CD14-positive monocyte (primary cell): ENCODE results near the gene SLC22A17. TPM values are rescaled to one million over a fixed set of nuclear protein-coding genes. Genes with fewer than 3 reads are reported as not detected.

Source experiments
- DNase-seq, 3 donors: peaks; one replicate each; pipeline ENCODE4 v3.0.0-alpha.2; 2011 to 2022
- H2AFZ ChIP-seq: 2 replicates; pipeline ENCODE4 v1.6.0; 2012; ENCODE audit warnings: mild to moderate bottlenecking, low read depth, low read length, inconsistent platforms; ENCODE audit not compliant: insufficient read depth, poor library complexity, severe bottlenecking
- H3K27ac ChIP-seq, 2 donors: 1 replicate in 1 of 2; 2 replicates in 1 of 2; pipeline ENCODE4 v1.5.1; 2012 to 2013; ENCODE audit warnings: low read length in 2 of 2, control low read depth in 1 of 2, inconsistent platforms in 1 of 2, low read depth in 1 of 2, mild to moderate bottlenecking in 1 of 2
- H3K27me3 ChIP-seq, 2 donors: one replicate each; pipeline versions ENCODE4 v1.6.0 to v1.6.1; 2011 to 2013; ENCODE audit warnings: low read length in 2 of 2; ENCODE audit not compliant: control insufficient read depth in 2 of 2, insufficient read depth in 2 of 2
- H3K36me3 ChIP-seq, 2 donors: replicated peaks in 1 of 2; 1 replicate in 1 of 2; 2 replicates in 1 of 2; pipeline versions ENCODE4 v1.5.1 to v1.6.1; 2012 to 2013; ENCODE audit warnings: low read length in 2 of 2, control low read depth in 1 of 2, inconsistent platforms in 1 of 2, mild to moderate bottlenecking in 1 of 2; ENCODE audit not compliant: insufficient read depth in 2 of 2, control insufficient read depth in 1 of 2
- H3K4me1 ChIP-seq, 2 donors: 1 replicate in 1 of 2; 2 replicates in 1 of 2; pipeline versions ENCODE4 v1.5.1 to v1.6.1; 2012 to 2013; ENCODE audit warnings: low read length in 2 of 2, control low read depth in 1 of 2, inconsistent platforms in 1 of 2, mild to moderate bottlenecking in 1 of 2, moderate library complexity in 1 of 2; ENCODE audit not compliant: insufficient read depth in 2 of 2, control insufficient read depth in 1 of 2
- H3K4me2 ChIP-seq: replicated peaks from 2 replicates; pipeline ENCODE3; 2012; ENCODE audit warnings: low read length, moderate library complexity, mild to moderate bottlenecking; ENCODE audit not compliant: poor library complexity, severe bottlenecking; ENCODE audit errors: extremely low read depth
- H3K4me3 ChIP-seq, 3 experiments: fragments of 200-600 bp in 1 of 3; sonication (generic) in 1 of 3; replicated peaks in 1 of 3; 1 replicate in 2 of 3; 2 replicates in 1 of 3; pipeline ENCODE4 v1.5.1; 2011 to 2013; ENCODE audit warnings: low read length in 3 of 3, mild to moderate bottlenecking in 3 of 3, control low read depth in 2 of 3, low read depth in 2 of 3, inconsistent platforms in 1 of 3, moderate library complexity in 1 of 3
- H3K79me2 ChIP-seq: 2 replicates; pipeline ENCODE4 v1.6.0; 2012; ENCODE audit warnings: mild to moderate bottlenecking, control low read depth, inconsistent platforms, low read length, moderate library complexity; ENCODE audit not compliant: insufficient read depth
- H3K9ac ChIP-seq: 2 replicates; pipeline ENCODE4 v1.6.0; 2017; ENCODE audit warnings: low read length, mild to moderate bottlenecking; ENCODE audit not compliant: insufficient read depth, poor library complexity, severe bottlenecking
- H3K9me3 ChIP-seq, 2 donors: replicated peaks in 1 of 2; 1 replicate in 1 of 2; 2 replicates in 1 of 2; pipeline versions ENCODE4 v1.5.1 to v1.6.1; 2012 to 2013; ENCODE audit warnings: low read length in 2 of 2, control low read depth in 1 of 2; ENCODE audit not compliant: control insufficient read depth in 1 of 2, insufficient read depth in 1 of 2
- H4K20me1 ChIP-seq: 2 replicates; pipeline ENCODE4 v1.6.0; 2012; ENCODE audit warnings: mild to moderate bottlenecking, low read length, control low read depth, moderate library complexity; ENCODE audit not compliant: insufficient read depth
- H3K27ac Mint-ChIP-seq, 7 donors: one replicate each; pipeline ENCODE4 v1.8.0; 2020; ENCODE audit warnings: mild to moderate bottlenecking in 7 of 7, mixed read lengths in 7 of 7, moderate library complexity in 6 of 7, inconsistent platforms in 2 of 7
- H3K27me3 Mint-ChIP-seq, 3 donors: one replicate each; pipeline ENCODE4 v1.8.0; 2021 to 2022; ENCODE audit warnings: low read depth in 3 of 3, mild to moderate bottlenecking in 3 of 3, mixed read lengths in 3 of 3, moderate library complexity in 3 of 3, inconsistent platforms in 1 of 3
- H3K36me3 Mint-ChIP-seq, 2 donors: one replicate each; pipeline ENCODE4 v1.8.0; 2020; ENCODE audit warnings: mixed read lengths in 2 of 2, inconsistent platforms in 1 of 2, mild to moderate bottlenecking in 1 of 2
- H3K4me1 Mint-ChIP-seq: one replicate; pipeline ENCODE4 v1.8.0; 2020; ENCODE audit warnings: mild to moderate bottlenecking, mixed read lengths
- H3K4me3 Mint-ChIP-seq, 2 donors: one replicate each; pipeline ENCODE4 v1.8.0; 2020; ENCODE audit warnings: mild to moderate bottlenecking in 2 of 2, mixed read lengths in 2 of 2, moderate library complexity in 1 of 2
- H3K9me3 Mint-ChIP-seq, 7 donors: one replicate each; pipeline ENCODE4 v1.8.0; 2020 to 2022; ENCODE audit warnings: mixed read lengths in 7 of 7, mild to moderate bottlenecking in 6 of 7, moderate library complexity in 6 of 7, inconsistent platforms in 2 of 7
- WGBS: methylation state at CpG from one replicate; pipeline ENCODE4 v1.1.5; 2013; ENCODE audit warnings: missing lambda C conversion rate; ENCODE audit not compliant: insufficient coverage; 5-methylcytosine and 5-hydroxymethylcytosine counted together
- intact Hi-C, 2 donors: fragments of 100-400 bp; cut with micrococcal nuclease; formaldehyde crosslinking; loops; one replicate each; pipeline versions ENCODE4 v1.15.0 to v1.15.1; 2023
- polyA plus RNA-seq, 3 donors: library from polyadenylated mRNA; depleted of rRNA in 1 of 3; unstranded in 2 of 3; stranded (reverse) in 1 of 3; fragments of 300-500 nt in 2 of 3; fragments of >200 nt in 1 of 3; fragmentation: Illumina TruSeq in 2 of 3; gene quantifications; 1 replicate in 2 of 3; 2 replicates in 1 of 3; pipeline ENCODE4 v1.2.3, GENCODE V29; 2012 to 2021
- TF ChIP-seq, protein P1 (sequence below): fragments of 200-600 bp; IDR thresholded peaks from one replicate; pipeline ENCODE4 v1.8.0; 2022; ENCODE audit warnings: antibody characterized with exemption, mild to moderate bottlenecking

SLC22A17 gene
- polyA plus RNA-seq, 3 donors: not detected

DNA sequence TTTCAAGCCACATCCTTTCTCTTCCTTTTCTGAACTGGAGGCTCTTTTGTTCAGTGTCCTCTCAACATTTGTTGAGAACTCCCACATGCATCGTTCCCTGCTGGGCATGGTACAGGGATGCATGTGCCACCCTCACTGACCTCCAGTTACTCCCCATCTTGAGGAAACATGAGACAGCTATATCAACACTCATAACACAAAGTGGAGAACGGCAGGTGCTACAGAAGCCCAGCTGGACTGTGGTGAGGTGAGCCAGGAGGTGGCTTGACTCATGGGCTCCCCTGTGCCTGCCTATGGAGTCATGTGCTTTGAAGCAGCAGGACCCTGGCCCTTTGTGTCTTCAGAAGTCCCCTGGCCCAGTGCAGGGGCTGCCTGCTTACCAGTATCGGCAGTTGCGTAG is 45.7 kb upstream of the SLC22A17 start:
- H3K4me3 ChIP-seq: no peak overlapping the region
- Mint-ChIP-seq H3K27me3 (peaks cover 3 to 6% (median 4%) of the 10 kb centered on the region in 3 donors), H3K27ac (no peak overlapping the region), H3K9me3 (no peaks in the 10 kb centered on the region), H3K4me1 (peaks cover 18% of the 10 kb centered on the region), H3K4me3 (no peak overlapping the region), H3K36me3 (no peaks in the 10 kb centered on the region)
- TF ChIP-seq, protein P1, sequence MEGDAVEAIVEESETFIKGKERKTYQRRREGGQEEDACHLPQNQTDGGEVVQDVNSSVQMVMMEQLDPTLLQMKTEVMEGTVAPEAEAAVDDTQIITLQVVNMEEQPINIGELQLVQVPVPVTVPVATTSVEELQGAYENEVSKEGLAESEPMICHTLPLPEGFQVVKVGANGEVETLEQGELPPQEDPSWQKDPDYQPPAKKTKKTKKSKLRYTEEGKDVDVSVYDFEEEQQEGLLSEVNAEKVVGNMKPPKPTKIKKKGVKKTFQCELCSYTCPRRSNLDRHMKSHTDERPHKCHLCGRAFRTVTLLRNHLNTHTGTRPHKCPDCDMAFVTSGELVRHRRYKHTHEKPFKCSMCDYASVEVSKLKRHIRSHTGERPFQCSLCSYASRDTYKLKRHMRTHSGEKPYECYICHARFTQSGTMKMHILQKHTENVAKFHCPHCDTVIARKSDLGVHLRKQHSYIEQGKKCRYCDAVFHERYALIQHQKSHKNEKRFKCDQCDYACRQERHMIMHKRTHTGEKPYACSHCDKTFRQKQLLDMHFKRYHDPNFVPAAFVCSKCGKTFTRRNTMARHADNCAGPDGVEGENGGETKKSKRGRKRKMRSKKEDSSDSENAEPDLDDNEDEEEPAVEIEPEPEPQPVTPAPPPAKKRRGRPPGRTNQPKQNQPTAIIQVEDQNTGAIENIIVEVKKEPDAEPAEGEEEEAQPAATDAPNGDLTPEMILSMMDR: no peak
- no peak overlapping the region for H3K9ac ChIP-seq
- no peak overlapping the region for H3K27ac ChIP-seq
- H3K27me3 ChIP-seq: no peaks in the 10 kb centered on the region
- 88% methylated on average over 4 of the region's 4 CpGs for WGBS
- no peak for DNase-seq
- H3K4me2 ChIP-seq: no peak overlapping the region
- H4K20me1 ChIP-seq: no peaks in the 10 kb centered on the region
- H3K36me3 ChIP-seq: no peaks in the 10 kb centered on the region
- no peaks in the 10 kb centered on the region for H3K9me3 ChIP-seq
- H2AFZ ChIP-seq: no peak overlapping the region
- H3K79me2 ChIP-seq: no peaks in the 10 kb centered on the region
- peaks cover 5 to 7% of the 10 kb centered on the region in 2 donors for H3K4me1 ChIP-seq
- intact Hi-C loops: no loop called here

DNA sequence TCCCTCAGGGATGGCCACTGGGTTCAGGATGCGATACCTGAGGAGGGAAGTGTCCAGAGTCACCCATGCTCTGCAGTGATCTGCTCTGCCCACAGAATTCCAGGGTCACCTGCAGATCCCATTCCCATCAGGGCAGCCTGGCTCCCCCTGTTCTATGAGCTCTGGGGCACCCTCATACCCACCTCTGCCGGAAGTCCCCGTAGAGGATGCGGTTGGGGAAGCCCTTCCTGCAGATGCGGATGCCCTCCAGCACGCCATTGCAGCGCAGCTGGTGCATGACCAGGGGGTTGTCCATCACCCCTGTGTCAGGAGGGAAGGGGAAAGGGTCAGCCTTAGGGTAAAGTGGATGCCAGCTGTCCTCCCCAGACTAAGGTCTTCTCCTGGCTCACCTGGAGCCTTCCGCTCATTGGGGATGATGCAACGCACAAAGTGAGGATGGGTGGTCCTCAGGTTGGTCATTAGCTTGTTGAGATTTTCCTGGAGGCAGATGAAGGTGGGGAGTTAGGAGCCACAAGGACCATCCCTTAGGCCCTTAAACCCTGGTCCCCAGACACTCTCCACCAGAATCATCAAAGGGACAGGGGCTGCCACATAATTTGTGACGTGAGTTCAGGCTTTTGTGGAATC is 44.2 kb upstream of the SLC22A17 start:
- Mint-ChIP-seq H3K4me1 (peaks cover 12% of the 10 kb centered on the region), H3K27me3 (peaks cover 6 to 8% (median 7%) of the 10 kb centered on the region in 3 donors), H3K36me3 (no peaks in the 10 kb centered on the region), H3K9me3 (no peaks in the 10 kb centered on the region), H3K4me3 (no peak overlapping the region), H3K27ac (peak overlapping the region in 1 of 7 donors; percentile 16)
- Histone ChIP-seq H3K27me3 (no peaks in the 10 kb centered on the region), H3K36me3 (no peaks in the 10 kb centered on the region), H2AFZ (no peak overlapping the region), H3K27ac (no peak overlapping the region), H3K4me3 (no peak overlapping the region), H3K4me1 (peaks cover 4 to 5% of the 10 kb centered on the region in 2 donors), H3K9ac (no peak overlapping the region), H3K9me3 (no peaks in the 10 kb centered on the region), H3K79me2 (no peaks in the 10 kb centered on the region), H4K20me1 (no peaks in the 10 kb centered on the region), H3K4me2 (no peak overlapping the region)
- DNase-seq: no peak
- TF ChIP-seq, protein P1: no peak
- 100% methylated on average over 5 of the region's 10 CpGs for whole genome bisulfite sequencing
- intact Hi-C loops: no loop called here
